ENCODE measurements around the gene KDM8.

KDM8 gene

GRCh38 chr16:27203507-27204311 lies at the start of gene KDM8:
Gene KDM8, plus strand, starts transcription at chr16:27203526. Its CDS starts 6,598 bp downstream, at chr16:27210124.
- 0 out of 2 replicates have a peak, but pooled peaks cover 4% of the 10 kb centered on the region for H3K4me1 ChIP-seq (ENCODE audit: insufficient read depth, low read length)

GRCh38 chr16:27154705-27155521 lies 48.4 kb upstream of the KDM8 start:
- Histone ChIP-seq H3K4me1 (ENCODE audit: insufficient read depth, low read length) (peaks cover 4% of the 10 kb centered on the region; the same call in 1 of the 2 replicates), H3K9ac (ENCODE audit: low read depth, low read length) (peak overlapping the region; percentile 56; the same call in 1 of the 2 replicates), H3K36me3 (ENCODE audit: insufficient read depth, low read length) (no peaks in the 10 kb centered on the region), H3K9me3 (ENCODE audit: control insufficient read depth, insufficient read depth, low read length) (no peaks in the 10 kb centered on the region)

More at GRCh38 chr16:27203507-27204311, at the start of gene KDM8:
- Histone ChIP-seq H3K9me3 (ENCODE audit: control insufficient read depth, insufficient read depth, low read length) (no peaks in the 10 kb centered on the region), H3K9ac (ENCODE audit: low read depth, low read length) (peak within 1 kb of the TSS; percentile 94), H3K36me3 (ENCODE audit: insufficient read depth, low read length) (no peaks in the 10 kb centered on the region)

GRCh38 chr16:27156579-27156978 lies 46.7 kb upstream of the KDM8 start:
- Histone ChIP-seq H3K4me1 (ENCODE audit: insufficient read depth, low read length) (peaks cover 4% of the 10 kb centered on the region; the same call in 1 of the 2 replicates), H3K9ac (ENCODE audit: low read depth, low read length) (no peak overlapping the region), H3K36me3 (ENCODE audit: insufficient read depth, low read length) (no peaks in the 10 kb centered on the region), H3K9me3 (ENCODE audit: control insufficient read depth, insufficient read depth, low read length) (no peaks in the 10 kb centered on the region)

- H3K36me3 ChIP-seq (ENCODE audit: insufficient read depth, low read length), result no peaks in the 10 kb centered on the region
- H3K9me3 ChIP-seq (ENCODE audit: control insufficient read depth, insufficient read depth, low read length), result no peaks in the 10 kb centered on the region
- H3K4me1 ChIP-seq (ENCODE audit: insufficient read depth, low read length), result no peaks in the 10 kb centered on the region
- H3K9ac ChIP-seq (ENCODE audit: low read depth, low read length), result no peak overlapping the region
Measured at GRCh38 chr16:27161398-27161797, 41.9 kb upstream of the KDM8 start.

- no peaks in the 10 kb centered on the region for H3K4me1 ChIP-seq (ENCODE audit: insufficient read depth, low read length)
- H3K36me3 ChIP-seq (ENCODE audit: insufficient read depth, low read length), result no peaks in the 10 kb centered on the region
- H3K9ac ChIP-seq (ENCODE audit: low read depth, low read length), result no peak overlapping the region
- no peaks in the 10 kb centered on the region for H3K9me3 ChIP-seq (ENCODE audit: control insufficient read depth, insufficient read depth, low read length)
Measured at GRCh38 chr16:27164352-27164751, 39.0 kb upstream of the KDM8 start.

- Histone ChIP-seq H3K4me1 (ENCODE audit: insufficient read depth, low read length) (no peaks in the 10 kb centered on the region), H3K9me3 (ENCODE audit: control insufficient read depth, insufficient read depth, low read length) (no peaks in the 10 kb centered on the region), H3K9ac (ENCODE audit: low read depth, low read length) (no peak overlapping the region), H3K36me3 (ENCODE audit: insufficient read depth, low read length) (no peaks in the 10 kb centered on the region)
Measured at GRCh38 chr16:27165576-27165975, 37.8 kb upstream of the KDM8 start.

- Histone ChIP-seq H3K36me3 (ENCODE audit: insufficient read depth, low read length) (no peaks in the 10 kb centered on the region), H3K9me3 (ENCODE audit: control insufficient read depth, insufficient read depth, low read length) (peaks cover 7% of the 10 kb centered on the region; the same call in 1 of the 2 replicates), H3K9ac (ENCODE audit: low read depth, low read length) (no peak overlapping the region), H3K4me1 (ENCODE audit: insufficient read depth, low read length) (no peaks in the 10 kb centered on the region)
Measured at GRCh38 chr16:27168790-27169189, 34.5 kb upstream of the KDM8 start.

- Histone ChIP-seq H3K36me3 (ENCODE audit: insufficient read depth, low read length) (no peaks in the 10 kb centered on the region), H3K9me3 (ENCODE audit: control insufficient read depth, insufficient read depth, low read length) (peaks cover 7% of the 10 kb centered on the region; the same call in 1 of the 2 replicates), H3K9ac (ENCODE audit: low read depth, low read length) (no peak overlapping the region), H3K4me1 (ENCODE audit: insufficient read depth, low read length) (no peaks in the 10 kb centered on the region)
Measured at GRCh38 chr16:27169511-27170071, 33.7 kb upstream of the KDM8 start.

- Histone ChIP-seq H3K9me3 (ENCODE audit: control insufficient read depth, insufficient read depth, low read length) (peaks cover 7% of the 10 kb centered on the region; the same call in 1 of the 2 replicates), H3K9ac (ENCODE audit: low read depth, low read length) (no peak overlapping the region), H3K4me1 (ENCODE audit: insufficient read depth, low read length) (no peaks in the 10 kb centered on the region), H3K36me3 (ENCODE audit: insufficient read depth, low read length) (no peaks in the 10 kb centered on the region)
Measured at GRCh38 chr16:27171584-27171983, 31.7 kb upstream of the KDM8 start.

- no peaks in the 10 kb centered on the region for H3K36me3 ChIP-seq (ENCODE audit: insufficient read depth, low read length)
- no peaks in the 10 kb centered on the region for H3K4me1 ChIP-seq (ENCODE audit: insufficient read depth, low read length)
- no peak overlapping the region for H3K9ac ChIP-seq (ENCODE audit: low read depth, low read length)
- peaks cover 7% of the 10 kb centered on the region; the same call in 1 of the 2 replicates for H3K9me3 ChIP-seq (ENCODE audit: control insufficient read depth, insufficient read depth, low read length)
Measured at GRCh38 chr16:27174007-27174406, 29.3 kb upstream of the KDM8 start.

GRCh38 chr16:27174798-27175197 lies 28.5 kb upstream of the KDM8 start:
- H3K4me1 ChIP-seq (ENCODE audit: insufficient read depth, low read length), result no peaks in the 10 kb centered on the region
- H3K9ac ChIP-seq (ENCODE audit: low read depth, low read length), result no peak overlapping the region
- H3K9me3 ChIP-seq (ENCODE audit: control insufficient read depth, insufficient read depth, low read length), result peaks cover 7% of the 10 kb centered on the region; the same call in 1 of the 2 replicates
- H3K36me3 ChIP-seq (ENCODE audit: insufficient read depth, low read length), result no peaks in the 10 kb centered on the region

GRCh38 chr16:27175888-27176287 lies 27.4 kb upstream of the KDM8 start:
- H3K36me3 ChIP-seq (ENCODE audit: insufficient read depth, low read length), result no peaks in the 10 kb centered on the region
- H3K9me3 ChIP-seq (ENCODE audit: control insufficient read depth, insufficient read depth, low read length), result peaks cover 7% of the 10 kb centered on the region; the same call in 1 of the 2 replicates
- no peaks in the 10 kb centered on the region for H3K4me1 ChIP-seq (ENCODE audit: insufficient read depth, low read length)
- H3K9ac ChIP-seq (ENCODE audit: low read depth, low read length), result no peak overlapping the region

- Histone ChIP-seq H3K4me1 (ENCODE audit: insufficient read depth, low read length) (no peaks in the 10 kb centered on the region), H3K9ac (ENCODE audit: low read depth, low read length) (no peak overlapping the region), H3K9me3 (ENCODE audit: control insufficient read depth, insufficient read depth, low read length) (peaks cover 3% of the 10 kb centered on the region; the same call in 1 of the 2 replicates), H3K36me3 (ENCODE audit: insufficient read depth, low read length) (no peaks in the 10 kb centered on the region)
Measured at GRCh38 chr16:27177031-27177774, 26.1 kb upstream of the KDM8 start.
